ENCODE results near the gene PDE6G. TPM values are rescaled to one million over a fixed set of nuclear protein-coding genes. Genes with fewer than 3 reads are reported as not detected.

PDE6G gene
- total and polyA plus RNA-seq, 2 experiments from 2014 or later = 5.5 to 9.0 TPM

GRCh38 chr17:81640011-81640410, 16.3 kb downstream of the PDE6G start (continued):
- TF ChIP-seq ETS1 (IDR thresholded peaks at IDR 0.05) = no peak
- no peak for TF ChIP-seq STAT1 (IDR thresholded peaks at IDR 0.05; ENCODE audit: unreplicated experiment)
- TF ChIP-seq ZNF462 (CRISPR knock-in tag; IDR thresholded peaks at IDR 0.05) = no peak
- TF ChIP-seq ZNF331 (CRISPR knock-in tag; IDR thresholded peaks at IDR 0.05; ENCODE audit: low read depth) = no peak

GRCh38 chr17:81638683-81639082, 17.7 kb downstream of the PDE6G start:
- no peaks in the 10 kb centered on the region for H3K27me3 ChIP-seq (ENCODE audit: insufficient read depth)
- no peak overlapping the region for H3K27ac Mint-ChIP-seq
- H3K4me1 Mint-ChIP-seq = peaks cover 9% of the 10 kb centered on the region
- TF ChIP-seq NANOG (IDR thresholded peaks at IDR 0.05; ENCODE audit: borderline replicate concordance) (no peak), CTCF (conservative IDR thresholded peaks at IDR 0.05; ENCODE audit: low read depth in 2 of 2) (no peak), POLR2AphosphoS5 (IDR thresholded peaks at IDR 0.05; ENCODE audit: low read depth) (no peak), REST (IDR thresholded peaks at IDR 0.05; ENCODE audit: unreplicated experiment) (no peak), ETS1 (IDR thresholded peaks at IDR 0.05) (no peak), EZH2 (IDR thresholded peaks at IDR 0.05; ENCODE audit: low read depth, unreplicated experiment) (no peak), JUNB (IDR thresholded peaks at IDR 0.05; ENCODE audit: unreplicated experiment) (no peak), ZNF114 (CRISPR knock-in tag; IDR thresholded peaks at IDR 0.05) (no peak), ZNF331 (CRISPR knock-in tag; IDR thresholded peaks at IDR 0.05; ENCODE audit: low read depth) (no peak)

More at GRCh38 chr17:81638683-81639082, 17.7 kb downstream of the PDE6G start:
- Histone ChIP-seq H3F3A (replicated peaks; ENCODE audit: low read depth) (peaks cover 10% of the 10 kb centered on the region; the same call in 1 of the 2 replicates), H3K4me3 (no peak overlapping the region), H3K9me2 (ENCODE audit: insufficient read depth) (no peaks in the 10 kb centered on the region), H3K4me1 (ENCODE audit: insufficient read depth) (peaks cover 7% of the 10 kb centered on the region), H3K36me3 (ENCODE audit: insufficient read depth) (no peaks in the 10 kb centered on the region), H3K79me2 (replicated peaks; ENCODE audit: insufficient read depth) (peaks cover 29% of the 10 kb centered on the region), H2AFZ (no peak overlapping the region), H4K20me1 (replicated peaks; ENCODE audit: insufficient read depth) (peaks cover 15% of the 10 kb centered on the region), H3K27ac (ENCODE audit: low read depth) (no peak overlapping the region), H3K4me2 (no peak overlapping the region)
- Mint-ChIP-seq H3K27me3 (ENCODE audit: insufficient read depth, low read depth, poor library complexity) (no peaks in the 10 kb centered on the region), H3K4me3 (peak overlapping the region; percentile 44), H3K36me3 (ENCODE audit: low read depth) (peaks cover 8% of the 10 kb centered on the region; the same call in 2 of the 3 replicates), H3K9me3 (no peaks in the 10 kb centered on the region; the same call in 1 of the 3 replicates)
- ATAC-seq (no peak), DNase-seq (ENCODE audit: low spot score) (no peak)

Data from GM23338 (cell line).